ENCODE results near the gene P2RY11. TPM values are rescaled to one million over a fixed set of nuclear protein-coding genes. Genes with fewer than 3 reads are reported as not detected.

P2RY11 gene
- total RNA-seq, 4 donors from 2014 or later, result 2.7 to 18.7 (median 4.7) TPM

DNA sequence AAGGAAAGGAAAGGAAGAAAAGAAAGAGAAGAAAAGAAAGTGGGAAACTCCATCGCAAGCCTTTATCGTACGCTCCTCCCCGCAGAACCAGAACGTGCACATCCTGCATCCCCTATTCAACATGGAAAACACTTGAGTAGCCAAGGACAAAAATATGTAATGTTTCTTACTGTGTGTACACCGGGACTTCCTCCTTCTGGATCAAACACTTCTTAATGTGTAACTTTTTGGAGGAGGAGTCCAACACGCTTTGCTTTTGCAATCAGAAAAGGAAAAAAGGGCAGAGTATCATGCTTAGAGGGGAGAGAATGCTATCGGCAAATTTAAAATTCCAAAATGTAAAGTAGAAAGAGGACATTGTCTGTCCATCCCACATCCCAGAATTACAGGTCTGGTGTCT, 33.2 kb upstream of the P2RY11 start:
- DNase-seq (ENCODE audit: low spot score), result no peak
- ATAC-seq (ENCODE audit: low FRiP score), result no peak
- TF ChIP-seq, protein P1, sequence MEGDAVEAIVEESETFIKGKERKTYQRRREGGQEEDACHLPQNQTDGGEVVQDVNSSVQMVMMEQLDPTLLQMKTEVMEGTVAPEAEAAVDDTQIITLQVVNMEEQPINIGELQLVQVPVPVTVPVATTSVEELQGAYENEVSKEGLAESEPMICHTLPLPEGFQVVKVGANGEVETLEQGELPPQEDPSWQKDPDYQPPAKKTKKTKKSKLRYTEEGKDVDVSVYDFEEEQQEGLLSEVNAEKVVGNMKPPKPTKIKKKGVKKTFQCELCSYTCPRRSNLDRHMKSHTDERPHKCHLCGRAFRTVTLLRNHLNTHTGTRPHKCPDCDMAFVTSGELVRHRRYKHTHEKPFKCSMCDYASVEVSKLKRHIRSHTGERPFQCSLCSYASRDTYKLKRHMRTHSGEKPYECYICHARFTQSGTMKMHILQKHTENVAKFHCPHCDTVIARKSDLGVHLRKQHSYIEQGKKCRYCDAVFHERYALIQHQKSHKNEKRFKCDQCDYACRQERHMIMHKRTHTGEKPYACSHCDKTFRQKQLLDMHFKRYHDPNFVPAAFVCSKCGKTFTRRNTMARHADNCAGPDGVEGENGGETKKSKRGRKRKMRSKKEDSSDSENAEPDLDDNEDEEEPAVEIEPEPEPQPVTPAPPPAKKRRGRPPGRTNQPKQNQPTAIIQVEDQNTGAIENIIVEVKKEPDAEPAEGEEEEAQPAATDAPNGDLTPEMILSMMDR (IDR thresholded peaks at IDR 0.05), result no peak

DNA sequence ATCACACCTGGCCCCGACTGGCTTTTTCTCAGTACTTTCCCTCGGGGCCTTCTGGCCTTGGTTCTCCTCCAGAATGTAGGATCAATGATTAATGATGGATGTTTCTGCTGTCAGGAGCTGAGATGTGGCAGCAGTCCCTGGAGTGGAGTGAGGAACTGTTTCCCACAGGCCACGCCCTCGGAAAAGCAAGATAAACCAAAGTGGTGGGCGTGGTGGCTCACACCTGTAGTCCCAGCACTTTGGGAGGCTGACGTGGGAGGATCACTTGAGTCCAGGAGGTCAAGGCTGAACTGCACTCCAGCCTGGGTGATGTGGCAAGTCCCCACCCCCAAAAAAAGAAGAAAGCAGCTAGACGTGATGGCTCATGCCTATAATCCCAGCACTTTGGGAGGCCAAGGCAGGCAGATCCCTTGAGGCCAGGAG, 32.5 kb upstream of the P2RY11 start:
- no peak for ATAC-seq (ENCODE audit: low FRiP score)
- no peak for DNase-seq (ENCODE audit: low spot score)
- TF ChIP-seq, protein P1 (IDR thresholded peaks at IDR 0.05), result no peak

DNA sequence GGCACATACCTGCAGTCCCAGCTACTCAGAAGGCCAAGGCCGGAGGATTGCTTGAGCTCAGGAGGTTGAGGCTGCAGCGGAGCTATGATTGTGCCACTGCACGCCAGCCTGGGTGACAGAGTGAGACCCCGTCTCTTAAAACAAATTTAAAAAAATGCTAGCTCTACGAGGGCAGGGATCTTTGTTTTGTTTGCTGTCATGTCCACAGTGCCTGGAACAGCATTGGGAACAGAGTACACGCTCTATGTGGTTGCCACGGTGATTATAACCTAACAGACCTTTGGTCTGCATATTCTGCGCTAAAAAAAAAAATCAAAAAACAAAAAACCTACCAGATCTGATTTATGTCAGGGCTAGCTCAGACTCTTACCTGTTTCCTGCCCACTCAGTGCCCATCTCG, 27.6 kb upstream of the P2RY11 start:
- no peak for DNase-seq (ENCODE audit: low spot score)
- ATAC-seq (ENCODE audit: low FRiP score), result no peak
- TF ChIP-seq, protein P1 (IDR thresholded peaks at IDR 0.05), result no peak

DNA sequence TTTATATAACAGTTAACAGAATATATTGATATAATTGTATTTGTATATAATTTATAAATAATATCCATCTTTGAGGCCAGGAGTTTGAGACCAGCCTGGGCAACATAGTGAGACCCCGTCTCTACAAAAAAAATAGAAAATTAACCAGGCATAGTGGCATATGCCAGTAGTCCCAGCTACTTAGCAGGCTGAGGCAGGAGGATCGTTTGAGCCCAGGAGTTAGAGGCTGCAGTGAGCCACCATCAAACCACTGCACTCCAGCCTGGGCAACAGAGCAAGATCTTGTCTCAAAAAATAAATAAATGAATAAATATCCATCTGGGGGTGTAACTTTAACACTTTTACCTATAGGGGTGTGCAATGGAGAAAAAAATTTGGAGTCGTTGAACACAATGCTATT, 26.7 kb upstream of the P2RY11 start:
- no peak for ATAC-seq (ENCODE audit: low FRiP score)
- TF ChIP-seq, protein P1 (IDR thresholded peaks at IDR 0.05), result no peak
- no peak for DNase-seq (ENCODE audit: low spot score)

DNA sequence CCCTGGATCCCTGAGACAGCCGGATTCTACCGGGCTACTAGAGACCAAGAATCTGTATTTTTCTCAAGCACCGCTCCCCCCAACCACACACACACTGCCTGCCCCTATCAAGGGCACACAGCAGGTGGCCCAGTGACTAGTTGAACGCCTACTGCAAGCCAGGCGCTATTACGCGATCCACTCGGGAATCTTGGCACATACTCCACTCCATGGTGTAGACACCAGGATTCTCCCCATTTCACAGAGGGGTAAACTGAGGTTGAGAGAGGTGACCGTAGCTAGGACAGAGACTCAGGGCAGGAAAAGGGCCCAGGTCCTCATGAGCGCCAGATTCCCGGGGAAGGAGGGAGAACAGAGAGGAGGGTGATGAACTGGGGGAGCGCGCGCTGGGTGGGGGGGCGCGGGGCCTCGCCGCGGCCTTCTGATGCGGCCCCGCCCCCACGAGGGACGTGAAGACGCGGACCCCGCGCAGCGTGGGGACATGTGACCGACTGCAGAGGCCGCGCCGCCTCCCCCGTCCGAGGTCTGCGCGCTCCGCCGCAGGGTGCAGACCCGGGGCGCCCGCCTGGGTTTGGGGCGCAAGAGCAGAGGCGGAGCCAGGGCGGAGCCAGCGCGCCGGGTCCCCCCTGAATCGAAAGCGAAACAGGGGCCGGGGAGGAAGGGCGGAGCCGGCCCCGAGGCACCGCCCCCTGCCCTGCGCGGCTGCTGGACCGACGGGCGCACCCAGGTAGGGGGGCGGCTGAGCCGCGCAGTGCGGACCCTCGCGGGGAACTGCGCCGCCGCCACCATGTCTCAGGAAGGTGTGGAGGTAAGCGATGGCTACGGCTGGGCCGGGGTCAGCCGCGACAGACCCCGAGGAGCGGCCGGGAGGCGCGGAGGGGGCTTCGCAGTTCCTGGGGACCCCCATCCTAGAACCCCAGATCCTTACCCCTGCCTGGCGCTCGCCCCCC, 25.6 kb upstream of the P2RY11 start, which contains the start of gene SHFL:
Gene SHFL, plus strand, starts transcription at position 677 of the 950 bp plus-strand sequence. Its CDS starts 111 bp downstream, at position 788.
- ATAC-seq (ENCODE audit: low FRiP score) (peak; percentile 87), DNase-seq (ENCODE audit: low spot score) (no peak)
- TF ChIP-seq, protein P1 (IDR thresholded peaks at IDR 0.05), result no peak

DNA sequence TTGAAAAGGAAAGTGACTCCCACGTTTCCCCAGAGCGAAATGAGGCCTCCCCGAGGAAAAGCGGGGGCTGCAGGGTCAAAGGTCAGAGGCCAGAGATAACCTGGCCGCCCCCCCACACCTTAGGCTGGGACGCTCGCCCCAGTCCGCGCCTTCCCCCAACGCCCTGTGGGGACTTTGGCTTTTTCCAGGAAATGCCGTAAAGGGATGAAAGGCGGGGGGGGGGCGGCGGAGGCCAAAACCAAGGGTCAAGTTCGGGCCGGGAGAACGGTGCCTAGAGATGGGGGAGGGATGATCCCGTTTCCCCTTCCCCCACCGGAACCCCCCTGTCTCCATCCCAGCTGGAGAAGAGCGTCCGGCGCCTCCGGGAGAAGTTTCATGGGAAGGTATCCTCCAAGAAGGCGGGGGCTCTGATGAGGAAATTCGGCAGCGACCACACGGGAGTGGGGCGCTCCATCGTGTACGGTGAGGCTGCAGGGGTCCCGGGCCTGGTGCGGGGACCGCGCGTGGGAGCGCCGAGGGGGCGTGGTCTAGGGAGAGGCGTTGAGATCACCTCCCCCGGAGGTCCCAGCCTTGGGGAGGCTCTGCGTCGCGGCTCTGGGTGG, 24.8 kb upstream of the P2RY11 start:
- no peak for DNase-seq (ENCODE audit: low spot score)
- TF ChIP-seq, protein P1 (IDR thresholded peaks at IDR 0.05), result no peak
- ATAC-seq (ENCODE audit: low FRiP score), result no peak

Measured in omental fat pad (tissue), 4 donors.